Measurements from ENCODE around the gene SH3PXD2A.

SH3PXD2A gene

DNA sequence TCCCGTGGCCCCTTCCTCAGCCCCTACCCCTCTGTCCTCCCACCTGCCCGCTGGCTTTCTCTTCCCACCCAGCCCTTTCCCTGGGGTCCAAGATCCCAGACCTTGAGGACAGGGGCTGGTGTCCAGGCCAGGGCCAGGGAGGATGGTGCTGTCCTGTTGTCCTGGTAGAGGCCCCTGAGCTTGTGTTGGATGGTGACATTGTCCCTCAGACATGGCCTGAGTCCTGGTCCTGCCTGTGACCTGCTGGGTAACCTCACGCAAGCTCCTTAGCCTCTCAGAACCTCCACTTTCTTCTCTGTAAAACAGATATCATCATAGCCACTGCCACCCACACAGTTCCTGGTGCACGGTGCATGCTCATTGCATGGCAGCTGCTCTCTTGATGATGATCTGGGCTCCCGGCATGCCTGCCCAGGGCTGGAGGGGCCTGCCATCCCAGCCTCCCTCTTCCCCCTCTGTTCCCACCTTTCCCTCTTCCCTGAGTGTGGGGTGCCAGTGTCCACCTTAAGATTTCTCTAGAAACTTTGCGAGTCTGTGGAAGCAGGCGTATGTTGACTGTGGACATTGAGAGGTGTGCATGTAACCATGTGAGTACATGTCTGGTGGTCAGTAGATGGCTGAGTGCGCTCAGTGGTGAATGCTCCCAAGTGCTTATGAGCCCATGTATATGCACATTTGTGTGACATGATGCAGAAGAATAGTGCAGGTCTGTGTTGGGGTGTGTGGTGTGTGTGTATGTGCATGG, 301.5 kb downstream of the SH3PXD2A start:
- no peak for TF ChIP-seq ZFX (IDR thresholded peaks at IDR 0.05)
- no peak for TF ChIP-seq CTCF (conservative IDR thresholded peaks at IDR 0.05)
- H3K27ac ChIP-seq = no peak overlapping the region

DNA sequence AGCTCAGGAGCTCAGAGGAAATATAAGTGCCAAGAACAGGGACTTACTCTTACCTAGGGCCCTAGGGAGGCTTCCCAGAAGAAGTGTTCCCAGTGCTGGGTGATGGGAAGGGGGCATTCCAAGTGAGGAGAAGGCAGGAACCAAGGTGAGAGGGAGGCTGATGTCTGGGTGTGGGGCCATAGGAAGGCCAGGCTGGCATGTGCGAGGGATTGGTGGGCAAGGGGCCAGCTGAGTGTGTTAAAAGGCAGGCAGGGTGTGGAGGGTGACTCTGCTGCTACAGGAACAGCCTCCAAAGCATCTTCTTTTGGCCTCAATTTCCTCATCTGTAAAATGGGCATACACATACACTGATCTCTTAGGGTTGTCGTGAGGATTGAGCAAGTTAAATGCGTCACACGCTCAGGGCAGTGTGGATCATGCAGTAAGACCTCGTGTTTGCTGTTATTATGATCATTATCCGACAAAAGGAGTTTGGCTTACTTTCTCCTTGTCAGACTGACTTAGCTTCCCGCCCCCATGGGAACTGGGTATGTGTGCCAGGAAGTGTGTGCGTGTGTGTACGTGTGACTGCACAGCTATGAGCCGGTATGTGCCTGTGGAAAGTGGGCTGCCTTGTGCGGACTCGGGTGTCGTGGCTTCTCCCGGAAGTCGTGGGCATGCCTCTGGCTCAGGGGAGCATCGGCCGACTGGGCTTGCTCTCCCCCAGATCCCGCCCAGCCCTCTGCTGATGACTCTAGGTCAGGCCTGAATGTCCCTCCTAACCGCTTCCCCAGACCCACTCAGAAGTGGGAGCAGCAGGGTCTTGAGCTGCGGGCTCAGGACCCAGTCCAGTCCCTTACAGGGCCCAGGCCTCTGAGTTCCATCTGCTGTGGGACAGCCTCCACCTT, 302.3 kb downstream of the SH3PXD2A start:
- H3K27ac ChIP-seq = no peak overlapping the region
- no peak for TF ChIP-seq ZFX (IDR thresholded peaks at IDR 0.05)
- no peak for TF ChIP-seq CTCF (conservative IDR thresholded peaks at IDR 0.05)

DNA sequence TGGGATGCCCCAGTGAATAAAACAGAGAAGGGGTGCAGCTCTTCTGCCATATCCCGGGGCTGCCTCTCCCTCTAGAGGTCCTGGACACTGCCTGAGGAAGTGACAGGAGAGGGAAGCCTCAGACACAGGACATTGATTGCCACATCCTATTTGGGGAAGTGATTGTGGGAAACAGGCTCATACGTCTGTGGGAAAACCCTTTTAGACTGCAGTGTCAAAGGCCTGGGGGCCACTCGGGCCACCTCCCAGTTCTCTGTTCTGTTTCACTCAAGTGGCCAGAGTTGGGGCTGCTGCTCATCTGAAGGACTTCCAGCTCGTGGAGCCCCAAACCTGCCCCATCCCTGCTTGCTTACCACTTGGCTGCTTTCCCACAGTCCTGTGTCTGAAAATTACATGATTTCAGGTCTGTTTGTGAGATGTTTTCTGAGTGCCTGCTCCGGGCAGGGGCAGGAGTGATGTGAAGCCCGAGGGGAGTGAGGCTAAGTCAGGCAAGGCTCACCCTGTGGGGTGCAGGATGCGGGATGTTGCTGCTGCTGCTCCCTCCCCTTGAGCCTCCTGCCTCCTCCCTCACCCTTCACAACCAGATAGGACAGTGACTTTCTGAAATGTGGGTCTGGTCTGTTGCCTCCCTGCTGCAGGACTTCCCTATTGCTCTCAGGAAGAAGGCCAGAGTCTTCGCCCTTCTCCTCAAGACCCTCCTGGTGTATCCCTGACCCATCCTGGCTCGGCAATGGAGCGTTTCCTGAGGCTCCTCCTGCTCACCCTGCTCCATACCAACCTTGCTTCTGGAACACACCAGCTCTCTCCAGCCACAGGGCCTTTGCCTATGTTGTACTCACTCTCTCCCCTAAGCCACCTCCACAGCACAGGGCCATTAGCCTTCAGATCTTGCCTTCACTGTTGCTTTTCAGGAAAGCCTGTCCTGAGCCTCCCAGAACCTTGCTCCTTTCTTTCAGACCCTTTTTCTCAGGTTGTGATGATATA, 303.5 kb downstream of the SH3PXD2A start:
- no peak overlapping the region; the same call in 1 of the 2 replicates for H3K27ac ChIP-seq
- TF ChIP-seq CTCF (conservative IDR thresholded peaks at IDR 0.05) (no peak), ZFX (IDR thresholded peaks at IDR 0.05) (no peak)

DNA sequence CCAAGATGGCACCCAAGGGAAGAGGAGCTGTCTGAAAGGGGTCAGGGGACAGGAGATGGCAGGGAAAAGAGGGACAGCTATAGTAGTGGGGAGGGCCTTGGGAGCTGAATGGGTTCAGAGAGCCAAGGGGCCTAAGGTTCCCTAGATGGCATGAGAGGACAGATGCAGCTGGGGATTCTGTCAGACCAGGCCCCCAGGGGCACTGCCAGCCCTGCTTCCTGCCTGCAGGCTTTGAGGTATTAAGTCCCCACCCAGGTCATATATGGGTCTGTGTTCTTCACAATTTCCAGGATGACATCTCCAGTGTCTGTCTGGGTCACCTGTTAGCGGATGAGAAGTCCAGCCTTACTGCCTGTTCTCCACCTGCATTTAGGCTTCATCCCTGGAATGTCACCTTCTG, 305.1 kb downstream of the SH3PXD2A start:
- H3K27ac ChIP-seq = peak overlapping the region; percentile 57
- TF ChIP-seq CTCF (conservative IDR thresholded peaks at IDR 0.05) (no peak), ZFX (IDR thresholded peaks at IDR 0.05) (no peak)

DNA sequence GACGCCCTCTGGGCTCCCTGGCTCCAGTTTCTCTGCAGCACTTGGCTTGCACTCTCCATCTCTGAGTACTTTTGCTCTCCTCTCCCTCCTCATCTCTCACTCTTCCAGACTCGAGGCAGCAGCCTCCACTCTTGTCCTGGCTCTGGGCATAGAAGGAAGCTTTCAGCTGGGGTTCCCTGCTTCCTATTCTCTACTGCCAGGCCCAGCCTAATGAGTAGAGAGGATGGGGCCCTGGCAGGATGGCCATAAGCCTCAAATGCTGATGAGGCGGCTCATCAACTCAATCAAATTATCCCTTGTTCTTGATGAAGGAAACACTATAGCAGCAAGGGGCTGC, 306.1 kb downstream of the SH3PXD2A start:
- TF ChIP-seq CTCF (conservative IDR thresholded peaks at IDR 0.05) (no peak), ZFX (IDR thresholded peaks at IDR 0.05) (no peak)
- H3K27ac ChIP-seq = peak overlapping the region; percentile 57

- H3K27ac ChIP-seq = peak overlapping the region; percentile 57
- no peak for TF ChIP-seq CTCF (conservative IDR thresholded peaks at IDR 0.05)
- no peak for TF ChIP-seq ZFX (IDR thresholded peaks at IDR 0.05)
Measured at GRCh38 chr10:103548581-103549348, 306.6 kb downstream of the SH3PXD2A start.

All from C4-2B (cell line).